A549 treated with CORT108297 at 1 μM for 4 hours (cell line): ENCODE data around the gene UBQLN1. TPM values are rescaled to one million over a fixed set of nuclear protein-coding genes. Genes with fewer than 3 reads are reported as not detected.

Source experiments
- total RNA-seq: library from RNA; stranded (reverse); fragments of 200-300 nt; extraction: Qiagen RNA extraction; gene quantifications from 5 replicates; pipeline ENCODE4 v1.2.3, GENCODE V29; 2022

UBQLN1 gene
- 104 to 119 TPM (median 106 TPM) in 5 replicates for total RNA-seq

DNA sequence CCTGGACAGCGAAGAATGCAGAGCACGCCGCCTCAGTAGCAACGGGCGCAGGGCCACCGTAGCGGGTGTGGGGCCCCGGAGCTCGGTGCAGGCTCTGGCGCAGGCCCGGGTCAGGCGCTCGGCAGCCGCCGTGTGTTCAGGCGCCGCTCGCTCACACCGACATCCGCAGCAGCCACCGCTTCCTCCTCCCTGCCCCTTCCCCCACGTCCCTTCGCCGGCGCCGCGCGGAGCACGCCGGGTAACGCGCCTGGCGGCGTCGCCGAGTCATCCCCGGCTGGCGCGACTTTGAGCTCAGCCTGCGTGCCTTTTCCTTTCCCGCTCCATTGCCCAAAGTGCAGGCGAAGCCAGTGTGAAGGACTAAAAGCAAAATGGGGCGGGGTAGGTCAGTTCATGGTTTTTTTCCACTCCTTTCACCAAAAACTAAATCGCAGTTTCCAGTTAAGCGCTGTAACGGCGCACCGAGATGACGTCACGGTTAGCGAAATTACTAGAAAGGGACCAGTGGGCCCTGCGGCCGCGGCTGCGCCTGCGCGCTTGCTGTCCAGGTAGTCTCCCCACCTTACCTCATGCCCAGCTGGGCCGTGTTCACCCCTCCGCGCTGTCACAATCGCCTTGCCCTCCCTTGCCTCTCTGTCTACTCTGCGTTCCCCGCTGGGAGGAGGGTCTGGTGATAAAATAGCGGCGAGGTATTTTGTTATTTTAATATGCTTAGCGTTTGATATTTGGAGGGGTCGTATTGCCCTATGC, at the start of gene UBQLN1:
Gene UBQLN1 (minus strand): TSS at position 191 of the 747 bp plus-strand sequence. CDS start 279 bp downstream, outside the sequence.

DNA sequence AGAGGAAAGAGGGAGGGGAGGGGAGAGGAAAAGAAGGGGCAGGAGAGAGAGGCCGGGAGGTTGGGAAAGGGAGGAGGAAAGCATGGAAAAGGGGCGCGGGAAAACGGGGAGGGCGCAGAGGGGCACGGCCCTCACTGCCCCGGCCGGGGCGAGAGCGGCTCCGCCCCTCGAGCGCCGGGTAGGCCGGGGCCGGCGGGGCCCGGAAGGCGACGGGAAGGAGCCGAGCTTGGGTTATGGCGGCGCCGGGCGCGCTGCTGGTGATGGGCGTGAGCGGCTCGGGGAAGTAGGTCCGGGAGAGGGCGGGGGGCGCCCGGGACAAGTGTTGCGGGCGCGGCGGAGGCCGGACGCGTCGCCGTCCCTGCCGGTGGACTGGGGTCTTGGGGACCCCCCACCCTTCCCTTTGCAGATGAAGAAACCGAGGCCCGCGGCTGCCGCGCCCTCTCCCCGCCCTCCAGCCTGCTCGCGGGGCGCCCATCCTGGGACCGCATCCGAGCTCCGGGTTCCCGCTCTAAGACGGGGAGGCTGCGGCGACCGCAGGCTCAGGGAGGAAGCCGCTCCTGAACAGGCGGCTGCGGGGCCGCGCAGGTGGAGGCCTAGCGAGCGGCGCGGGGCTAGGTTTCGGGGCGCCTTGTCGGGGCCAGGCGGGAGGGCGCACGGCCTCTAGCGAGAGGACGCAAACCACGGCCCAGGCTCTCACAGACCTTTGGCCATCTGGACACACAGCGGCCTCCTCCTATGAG, 84.6 kb downstream of the UBQLN1 start, which contains the start of gene IDNK:
Gene IDNK (plus strand): TSS at position 205 of the 740 bp plus-strand sequence. CDS start 29 bp downstream, at position 234.

Other genes with a start within 250 kb of the UBQLN1 start
- 2.2 to 3.3 TPM (median 2.9 TPM) in 5 replicates for gene FRMD3, start 169.6 kb downstream of the UBQLN1 start, total RNA-seq
- gene IDNK, start 84.8 kb downstream of the UBQLN1 start, total RNA-seq: 5.4 to 6.7 TPM (median 6.4 TPM) in 5 replicates
- 4.4 to 6.3 TPM (median 5.2 TPM) in 5 replicates for gene GKAP1, start 109.8 kb upstream of the UBQLN1 start, total RNA-seq
- gene KIF27, start 213.5 kb upstream of the UBQLN1 start, total RNA-seq: 1.0 to 1.3 TPM (median 1.2 TPM) in 5 replicates